Measurements from ENCODE around the gene PSRC1.

PSRC1 gene

DNA sequence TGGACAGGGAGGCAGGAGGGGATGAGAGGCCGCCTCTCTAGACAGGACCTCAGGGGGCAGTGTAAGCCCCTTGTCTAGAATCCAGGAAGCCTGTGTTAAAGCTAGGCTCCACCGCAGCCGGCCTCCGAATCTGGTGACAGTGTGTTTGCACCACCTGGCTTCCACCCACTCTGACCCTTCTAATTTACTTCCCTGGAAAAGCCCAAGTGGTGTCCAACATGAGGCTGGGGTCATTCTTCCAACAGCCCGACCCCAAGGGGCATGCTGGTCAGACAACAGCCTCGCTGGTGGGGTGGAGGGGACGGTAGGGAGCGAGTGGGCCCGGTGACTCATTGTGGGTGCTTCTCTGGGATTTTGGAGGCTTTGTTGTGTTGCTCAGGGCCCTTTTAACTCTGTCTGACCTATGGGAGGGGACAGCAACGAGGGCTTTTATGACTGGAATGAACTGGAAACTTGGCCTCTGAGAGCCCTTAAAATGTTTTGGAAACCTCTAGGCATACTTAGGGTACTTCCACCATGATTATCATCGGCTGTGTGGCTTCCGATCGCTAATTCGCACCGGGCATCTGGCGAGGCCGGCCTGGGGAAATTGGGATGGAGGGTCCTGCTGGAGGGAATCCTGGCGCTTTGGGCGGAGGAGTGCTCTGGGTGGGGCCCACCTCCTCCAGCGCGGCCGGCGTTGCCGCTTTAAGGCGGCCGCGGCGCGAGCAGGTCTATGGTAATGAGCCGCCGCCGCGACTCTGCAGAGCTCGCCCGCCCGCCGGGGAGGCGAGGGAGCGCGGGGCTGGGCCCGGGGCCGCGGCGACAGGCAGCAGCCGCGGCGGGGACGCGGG is 33.9 kb downstream of the PSRC1 start, which contains the start of gene CELSR2:
TSS of gene CELSR2 (plus strand) at position 743 of the 833 bp plus-strand sequence. CDS start 541 bp downstream, outside the sequence.
- FAIRE-seq: no peak
- DNase-seq (ENCODE audit: low spot score): peak; percentile 96

DNA sequence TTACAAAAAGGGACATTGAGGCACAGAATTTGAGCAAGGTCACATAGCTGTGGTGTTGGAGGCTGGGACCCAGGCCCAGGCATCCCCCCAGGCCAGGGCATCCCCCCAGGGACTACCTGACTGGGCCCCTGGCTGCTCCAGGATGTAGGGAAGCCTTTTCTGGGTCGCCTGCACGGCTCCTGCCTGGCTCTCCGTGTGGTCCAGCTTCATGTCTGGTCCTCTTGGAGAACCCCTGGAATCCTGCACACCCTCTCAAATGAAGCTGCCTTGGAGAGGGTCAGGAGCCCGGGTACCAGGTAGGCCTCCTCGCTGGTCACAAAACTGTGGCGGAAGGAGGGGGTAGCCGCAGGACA is 34.5 kb downstream of the PSRC1 start:
- DNase-seq (ENCODE audit: low spot score): no peak
- no peak for FAIRE-seq

DNA sequence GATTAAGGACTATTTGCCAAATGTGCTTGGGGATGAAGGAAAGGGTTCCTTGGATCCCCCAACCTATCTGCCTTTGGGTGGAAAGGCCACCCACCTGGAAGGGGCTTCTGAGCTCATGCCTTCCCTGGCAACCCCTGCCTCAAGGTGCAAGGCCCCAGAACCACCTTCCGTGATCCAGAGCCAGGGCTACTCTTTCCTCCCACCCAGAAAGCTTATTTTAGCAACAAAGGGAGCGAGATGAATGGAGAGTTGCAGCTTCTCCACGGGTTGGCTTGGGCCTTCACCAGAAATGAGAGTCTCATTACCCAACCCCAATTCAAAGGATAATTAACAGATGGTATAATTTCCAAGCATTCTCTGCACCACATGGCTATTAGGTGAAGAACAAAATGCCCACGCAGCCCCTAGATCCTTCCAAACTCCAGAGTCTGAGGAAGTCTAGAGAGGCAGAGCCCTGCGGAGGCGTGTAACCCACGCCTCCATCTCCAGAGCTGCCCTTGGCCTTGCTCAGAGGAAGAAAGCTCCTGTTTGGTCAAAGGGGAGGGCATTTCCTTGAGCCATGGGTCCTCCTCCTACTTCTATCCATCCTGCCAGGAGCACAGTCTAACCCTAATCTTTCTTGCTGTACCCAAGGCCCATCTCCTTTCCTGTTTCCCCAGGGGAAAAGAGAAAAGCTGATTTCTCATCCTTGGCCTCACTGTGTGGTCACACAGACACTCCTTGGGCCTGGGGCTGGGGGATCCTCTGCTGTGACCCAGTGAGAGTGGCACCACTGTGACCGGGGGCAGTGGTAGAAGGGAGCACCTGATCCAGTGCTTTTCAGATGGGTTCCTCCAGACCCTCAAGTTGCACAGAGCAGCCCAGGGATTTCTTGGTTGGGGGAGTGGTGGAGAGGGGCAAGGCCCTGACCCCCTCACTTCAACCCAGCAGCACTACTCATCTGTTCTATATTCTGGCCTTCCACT is 35.3 kb downstream of the PSRC1 start:
- FAIRE-seq (no peak), DNase-seq (ENCODE audit: low spot score) (no peak)

DNA sequence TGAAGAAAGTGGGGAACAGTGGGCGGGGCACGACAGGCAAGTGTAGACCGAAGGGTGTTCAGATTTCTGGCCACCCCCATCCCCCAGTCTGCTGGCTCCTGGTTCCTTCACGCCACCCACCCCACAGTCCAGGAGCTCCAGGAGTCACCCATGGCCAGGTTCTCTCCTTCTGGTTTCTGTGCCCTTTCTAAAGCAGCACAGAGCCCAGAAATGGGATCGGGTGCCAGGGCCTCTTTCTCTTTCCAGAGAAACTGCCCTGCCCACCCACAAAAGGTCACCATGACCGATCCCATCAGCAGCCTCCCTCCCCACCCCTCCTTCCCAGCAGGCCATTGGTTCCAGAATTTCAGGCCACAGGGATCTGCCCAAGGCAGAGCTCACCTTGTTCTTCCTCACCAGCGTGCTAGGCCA is 36.8 kb downstream of the PSRC1 start:
- FAIRE-seq: no peak
- no peak for DNase-seq (ENCODE audit: low spot score)

DNA sequence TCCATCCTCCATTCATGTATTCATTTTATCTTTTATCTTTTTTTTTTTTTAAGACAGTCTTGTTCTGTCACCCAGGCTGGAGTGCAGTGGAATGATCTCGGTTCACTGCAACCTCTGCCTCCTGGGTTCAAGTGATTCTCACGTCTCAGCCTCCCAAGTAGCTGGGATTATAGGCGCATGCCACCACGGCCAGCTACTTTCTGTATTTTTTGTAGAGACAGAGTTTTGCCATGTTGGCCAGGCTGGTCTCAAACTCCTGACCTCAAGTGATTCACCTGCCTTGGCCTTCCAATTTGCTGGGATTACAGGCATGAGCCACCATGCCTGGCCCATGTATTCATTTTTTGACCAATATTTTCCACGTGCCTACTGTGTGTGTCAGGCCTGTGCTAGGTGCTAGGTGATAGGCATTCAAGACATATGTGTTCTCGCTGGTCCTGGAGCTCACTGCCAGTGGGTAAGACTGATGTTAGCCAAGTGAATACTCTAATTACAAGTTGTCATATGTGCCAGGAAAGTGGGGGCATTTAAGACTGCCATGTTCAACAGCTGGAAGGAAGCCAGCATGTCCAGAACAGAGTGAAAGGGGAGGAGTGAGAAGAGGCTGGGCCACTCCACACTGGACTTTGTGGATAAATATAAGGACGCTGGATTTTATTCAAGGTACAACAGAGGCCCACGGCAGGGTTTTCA is 38.9 kb downstream of the PSRC1 start:
- DNase-seq (ENCODE audit: low spot score) (no peak), FAIRE-seq (no peak)

DNA sequence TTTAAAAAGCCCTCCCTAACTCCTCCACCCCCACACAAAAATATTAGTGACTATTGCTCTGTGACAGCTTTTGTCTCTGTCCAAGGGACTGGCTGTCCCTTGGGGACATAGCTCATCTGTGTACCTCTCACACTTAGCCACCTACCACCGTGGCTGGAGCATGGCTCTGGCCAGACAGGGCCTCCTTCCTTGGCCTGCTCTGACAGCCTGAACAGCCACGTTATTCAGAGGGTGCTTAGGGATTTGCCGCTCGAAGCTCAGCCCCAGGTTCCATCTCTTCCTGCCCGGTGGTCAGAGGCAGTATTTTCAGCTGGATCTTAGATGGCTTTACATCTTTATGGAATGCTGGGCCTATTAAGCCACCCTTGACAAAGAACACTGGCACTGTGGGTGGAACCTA is 39.7 kb downstream of the PSRC1 start:
- DNase-seq (ENCODE audit: low spot score): no peak
- no peak for FAIRE-seq

- DNase-seq (ENCODE audit: low spot score) (no peak), FAIRE-seq (no peak)
These were observed 40.6 kb downstream of the PSRC1 start for GRCh38 chr1:109242387-109242786.

GRCh38 chr1:109241841-109242345 is 41.1 kb downstream of the PSRC1 start:
- DNase-seq (ENCODE audit: low spot score) (no peak), FAIRE-seq (no peak)

GRCh38 chr1:109241344-109241743 is 41.6 kb downstream of the PSRC1 start:
- FAIRE-seq: no peak
- DNase-seq (ENCODE audit: low spot score): no peak

GRCh38 chr1:109240158-109241152 is 42.5 kb downstream of the PSRC1 start:
- FAIRE-seq (no peak), DNase-seq (ENCODE audit: low spot score) (no peak)

GRCh38 chr1:109239409-109240068 is 43.4 kb downstream of the PSRC1 start:
- FAIRE-seq (no peak), DNase-seq (ENCODE audit: low spot score) (peak; percentile 62)

- FAIRE-seq: no peak
- no peak for DNase-seq (ENCODE audit: low spot score)
These were observed 43.9 kb downstream of the PSRC1 start for GRCh38 chr1:109239047-109239408.

DNA sequence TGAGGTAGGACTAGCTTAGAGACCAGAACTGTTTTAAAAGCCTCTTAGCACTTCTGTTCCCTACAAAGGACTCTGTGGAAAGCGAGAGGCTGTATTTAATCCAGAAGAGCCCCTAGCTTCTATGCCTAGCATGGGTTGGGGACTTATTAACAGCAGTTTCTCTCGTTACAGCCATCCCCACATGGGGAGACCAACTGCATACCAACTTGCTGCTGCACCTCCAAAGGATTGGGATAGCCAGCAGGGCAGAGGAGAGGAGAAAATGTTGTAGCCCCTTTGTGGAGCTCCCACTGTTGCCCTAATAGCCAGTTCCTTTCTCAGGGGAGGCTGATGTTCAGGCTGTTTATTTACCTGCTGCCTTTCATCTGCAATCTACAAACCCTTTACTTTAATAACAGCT is 44.6 kb downstream of the PSRC1 start:
- DNase-seq (ENCODE audit: low spot score): no peak
- FAIRE-seq: no peak

DNA sequence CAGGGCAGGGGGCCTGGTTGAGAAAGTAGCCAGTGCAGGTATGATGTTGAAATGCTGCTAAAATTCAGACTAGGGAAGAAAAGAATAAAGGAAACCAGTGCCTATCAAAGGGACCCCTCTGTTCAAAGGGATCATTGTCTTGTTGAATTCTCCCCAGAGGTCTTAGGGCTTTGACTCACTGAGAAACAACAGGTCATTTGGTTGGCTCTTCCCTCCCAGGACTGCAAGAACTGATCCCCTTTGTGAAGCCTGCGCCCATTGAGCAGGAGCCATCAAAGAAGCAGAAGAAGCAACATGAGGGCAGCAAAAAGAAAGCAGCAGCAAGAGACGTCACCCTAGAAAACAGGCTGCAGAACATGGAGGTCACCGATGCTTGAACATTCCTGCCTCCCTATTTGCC is 45.4 kb downstream of the PSRC1 start:
- no peak for FAIRE-seq
- no peak for DNase-seq (ENCODE audit: low spot score)

DNA sequence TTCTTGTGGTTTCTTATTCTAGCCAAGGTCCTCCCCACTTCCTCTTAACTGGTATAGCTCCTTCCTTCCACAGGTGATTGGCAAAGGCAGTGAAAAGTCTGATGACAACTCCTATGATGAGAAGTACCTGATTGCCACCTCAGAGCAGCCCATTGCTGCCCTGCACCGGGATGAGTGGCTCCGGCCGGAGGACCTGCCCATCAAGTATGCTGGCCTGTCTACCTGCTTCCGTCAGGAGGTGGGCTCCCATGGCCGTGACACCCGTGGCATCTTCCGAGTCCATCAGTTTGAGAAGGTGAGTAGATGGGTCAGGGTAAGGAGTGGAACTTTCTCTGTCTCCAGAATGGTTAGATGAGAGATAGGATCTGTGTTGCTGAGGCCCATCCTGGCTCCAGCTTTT is 47.8 kb downstream of the PSRC1 start:
- DNase-seq (ENCODE audit: low spot score) (no peak), FAIRE-seq (no peak)

GRCh38 chr1:109231066-109231465 is 51.9 kb downstream of the PSRC1 start:
- no peak for DNase-seq (ENCODE audit: low spot score)
- no peak for FAIRE-seq
